Measurements from ENCODE around the gene CSNK2A2.

CSNK2A2 gene

DNA sequence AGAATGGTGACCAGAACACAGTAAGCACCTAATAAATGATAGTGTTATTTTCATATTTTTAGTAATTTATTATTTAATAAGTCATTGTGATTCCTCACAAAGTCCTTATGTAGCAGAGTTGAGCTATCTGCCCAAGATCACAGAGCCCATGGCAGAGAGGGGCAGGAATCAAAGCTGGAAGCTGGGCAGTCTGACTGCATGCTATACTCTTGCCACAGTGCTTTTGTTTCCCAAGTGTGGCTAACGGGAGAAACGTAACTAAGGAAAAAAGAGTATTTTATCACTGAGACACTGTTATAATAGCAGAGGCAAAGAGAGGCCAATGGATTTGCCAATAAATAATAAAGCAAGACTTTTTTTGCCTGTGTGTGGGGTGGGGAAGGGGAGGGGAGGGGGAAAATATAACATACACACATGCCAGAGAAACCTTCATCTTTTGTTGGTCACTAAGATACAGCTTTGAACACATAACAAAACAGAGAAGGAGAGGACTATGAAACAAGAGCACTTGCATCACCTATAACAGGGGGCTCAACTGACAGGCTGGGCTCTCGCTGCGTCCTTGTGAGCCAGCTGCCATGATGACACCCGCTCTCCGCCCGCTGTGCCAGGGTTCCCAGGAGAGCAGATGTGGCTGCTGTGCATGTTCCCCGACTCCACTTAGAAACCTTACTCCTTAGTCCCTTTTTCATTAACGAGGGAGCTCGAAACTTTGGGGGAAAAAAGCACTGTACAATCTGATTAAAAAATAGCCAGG is 10.1 kb downstream of the CSNK2A2 start:
- Histone ChIP-seq H3K27me3 (replicated peaks; ENCODE audit: control insufficient read depth, insufficient read depth, low read length) (no peaks in the 10 kb centered on the region), H3K4me3 (replicated peaks; ENCODE audit: low read depth, low read length) (no peak overlapping the region), H3K36me3 (ENCODE audit: control insufficient read depth, insufficient read depth, low read length) (peaks cover 13% of the 10 kb centered on the region)
- TF ChIP-seq, protein P1, sequence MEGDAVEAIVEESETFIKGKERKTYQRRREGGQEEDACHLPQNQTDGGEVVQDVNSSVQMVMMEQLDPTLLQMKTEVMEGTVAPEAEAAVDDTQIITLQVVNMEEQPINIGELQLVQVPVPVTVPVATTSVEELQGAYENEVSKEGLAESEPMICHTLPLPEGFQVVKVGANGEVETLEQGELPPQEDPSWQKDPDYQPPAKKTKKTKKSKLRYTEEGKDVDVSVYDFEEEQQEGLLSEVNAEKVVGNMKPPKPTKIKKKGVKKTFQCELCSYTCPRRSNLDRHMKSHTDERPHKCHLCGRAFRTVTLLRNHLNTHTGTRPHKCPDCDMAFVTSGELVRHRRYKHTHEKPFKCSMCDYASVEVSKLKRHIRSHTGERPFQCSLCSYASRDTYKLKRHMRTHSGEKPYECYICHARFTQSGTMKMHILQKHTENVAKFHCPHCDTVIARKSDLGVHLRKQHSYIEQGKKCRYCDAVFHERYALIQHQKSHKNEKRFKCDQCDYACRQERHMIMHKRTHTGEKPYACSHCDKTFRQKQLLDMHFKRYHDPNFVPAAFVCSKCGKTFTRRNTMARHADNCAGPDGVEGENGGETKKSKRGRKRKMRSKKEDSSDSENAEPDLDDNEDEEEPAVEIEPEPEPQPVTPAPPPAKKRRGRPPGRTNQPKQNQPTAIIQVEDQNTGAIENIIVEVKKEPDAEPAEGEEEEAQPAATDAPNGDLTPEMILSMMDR (IDR thresholded peaks at IDR 0.05; ENCODE audit: insufficient read depth, low read length, poor library complexity, severe bottlenecking) = no peak
- DNase-seq (ENCODE audit: extremely low read depth, insufficient read length) = no peak

DNA sequence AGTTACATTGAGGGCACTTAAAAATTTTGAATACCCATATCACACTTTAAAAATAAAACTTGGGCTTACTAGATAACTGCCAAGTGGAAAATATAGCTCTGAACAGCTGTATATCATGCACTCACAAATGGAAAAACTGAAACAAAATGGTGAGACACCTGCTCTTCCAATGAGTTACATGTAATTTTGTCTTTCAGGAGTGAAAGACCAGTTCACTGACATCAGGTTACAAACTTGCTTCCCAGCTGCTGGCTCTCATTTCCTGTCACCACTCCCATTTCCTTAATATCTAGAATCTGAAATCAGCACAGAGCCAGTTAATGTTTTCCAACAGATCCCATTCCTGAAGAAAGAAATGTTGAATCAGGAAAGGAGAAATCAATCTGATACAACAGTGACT is 10.8 kb downstream of the CSNK2A2 start:
- H3K27me3 ChIP-seq (replicated peaks; ENCODE audit: control insufficient read depth, insufficient read depth, low read length) = no peaks in the 10 kb centered on the region
- H3K4me3 ChIP-seq (replicated peaks; ENCODE audit: low read depth, low read length) = no peak overlapping the region
- H3K36me3 ChIP-seq (ENCODE audit: control insufficient read depth, insufficient read depth, low read length) = peaks cover 11% of the 10 kb centered on the region
- DNase-seq (ENCODE audit: extremely low read depth, insufficient read length) = no peak
- TF ChIP-seq, protein P1 (IDR thresholded peaks at IDR 0.05; ENCODE audit: insufficient read depth, low read length, poor library complexity, severe bottlenecking) = no peak

- DNase-seq (ENCODE audit: extremely low read depth, insufficient read length) = no peak
- no peak overlapping the region for H3K4me3 ChIP-seq (replicated peaks; ENCODE audit: low read depth, low read length)
- peaks cover 11% of the 10 kb centered on the region for H3K36me3 ChIP-seq (ENCODE audit: control insufficient read depth, insufficient read depth, low read length)
- TF ChIP-seq, protein P1 (IDR thresholded peaks at IDR 0.05; ENCODE audit: insufficient read depth, low read length, poor library complexity, severe bottlenecking) = no peak
- no peaks in the 10 kb centered on the region for H3K27me3 ChIP-seq (replicated peaks; ENCODE audit: control insufficient read depth, insufficient read depth, low read length)
These were observed 11.5 kb downstream of the CSNK2A2 start for GRCh38 chr16:58186176-58186944.

- TF ChIP-seq, protein P1 (IDR thresholded peaks at IDR 0.05; ENCODE audit: insufficient read depth, low read length, poor library complexity, severe bottlenecking) = no peak
- Histone ChIP-seq H3K36me3 (ENCODE audit: control insufficient read depth, insufficient read depth, low read length) (peaks cover 11% of the 10 kb centered on the region), H3K4me3 (replicated peaks; ENCODE audit: low read depth, low read length) (no peak overlapping the region), H3K27me3 (replicated peaks; ENCODE audit: control insufficient read depth, insufficient read depth, low read length) (no peaks in the 10 kb centered on the region)
- DNase-seq (ENCODE audit: extremely low read depth, insufficient read length) = no peak
These were observed 20.6 kb downstream of the CSNK2A2 start for GRCh38 chr16:58177353-58177710.

- no peak overlapping the region for H3K4me3 ChIP-seq (replicated peaks; ENCODE audit: low read depth, low read length)
- H3K36me3 ChIP-seq (ENCODE audit: control insufficient read depth, insufficient read depth, low read length) = peaks cover 11% of the 10 kb centered on the region
- TF ChIP-seq, protein P1 (IDR thresholded peaks at IDR 0.05; ENCODE audit: insufficient read depth, low read length, poor library complexity, severe bottlenecking) = no peak
These were observed 21.1 kb downstream of the CSNK2A2 start for GRCh38 chr16:58176608-58177352.

More at GRCh38 chr16:58176608-58177352, 21.1 kb downstream of the CSNK2A2 start:
- DNase-seq (ENCODE audit: extremely low read depth, insufficient read length) = no peak
- H3K27me3 ChIP-seq (replicated peaks; ENCODE audit: control insufficient read depth, insufficient read depth, low read length) = no peaks in the 10 kb centered on the region

Data from GM06990 (cell line).